ENCODE data around the gene TOR3A. TPM values are rescaled to one million over a fixed set of nuclear protein-coding genes. Genes with fewer than 3 reads are reported as not detected.

The TOR3A gene
- total RNA-seq, 1 donor from 2014 or later, result 59.5 TPM

- H3K4me3 Mint-ChIP-seq, result peak overlapping the region; percentile 98
- H3K9me3 Mint-ChIP-seq, result no peaks in the 10 kb centered on the region
- H3K27ac Mint-ChIP-seq, result peak overlapping the region; percentile 96
- H3K4me1 Mint-ChIP-seq, result peaks cover 60% of the 10 kb centered on the region
- no peaks in the 10 kb centered on the region for H3K27me3 Mint-ChIP-seq
- intact Hi-C loops (cut with micrococcal nuclease), result loop anchor here (1.0 to 5.0 kb wide), 3 partner anchors 46 to 799 kb away; partner anchors contain the start of genes RALGPS2 and TOR1AIP1
- no peak for TF ChIP-seq CTCF (IDR thresholded peaks at IDR 0.05)
- no peak for ATAC-seq (ENCODE audit: low read depth)
- POLR2A ChIA-PET, result interaction anchor here (0.7 to 4.6 kb wide), 8 partner anchors 39 to 287 kb away, joined by 3 to 23 read pairs (median 3); partner anchors contain the start of genes AXDND1 and SOAT1
- DNase-seq, result no peak
- CTCF ChIA-PET, result interaction anchor here (1.2 to 1.7 kb wide), 2 partner anchors 81 to 285 kb away, joined by 4 to 6 read pairs; no protein-coding TSS in a partner anchor
- H3K36me3 Mint-ChIP-seq (ENCODE audit: low read depth), result peaks cover 43% of the 10 kb centered on the region
These were observed 1.7 kb downstream of the TOR3A start for GRCh38 chr1:179083533-179083932.

GRCh38 chr1:179087665-179088064 lies 5.8 kb downstream of the TOR3A start:
- no peak for ATAC-seq (ENCODE audit: low read depth)
- no peak for TF ChIP-seq CTCF (IDR thresholded peaks at IDR 0.05)
- Mint-ChIP-seq H3K27ac (peak overlapping the region; percentile 46), H3K36me3 (ENCODE audit: low read depth) (peaks cover 72% of the 10 kb centered on the region), H3K27me3 (no peaks in the 10 kb centered on the region), H3K4me3 (no peak overlapping the region), H3K4me1 (peaks cover 58% of the 10 kb centered on the region), H3K9me3 (no peaks in the 10 kb centered on the region)
- no peak for DNase-seq
- ChIA-PET CTCF (interaction anchor here (1.3 kb wide), 3 partner anchors 9 to 283 kb away, joined by 3 to 4 read pairs (median 3); partner anchors contain the start of gene AXDND1), POLR2A (interaction anchor here (0.8 kb wide), 1 partner anchor 278 kb away, joined by 3 read pairs; the partner anchor contains the start of gene AXDND1)
- intact Hi-C loops (cut with micrococcal nuclease), result no loop called here

GRCh38 chr1:179089827-179090482 lies 8.1 kb downstream of the TOR3A start:
- intact Hi-C loops (cut with micrococcal nuclease), result no loop called here
- ChIA-PET CTCF (interaction anchor here (0.8 to 1.1 kb wide), 2 partner anchors 11 to 558 kb away, joined by 3 read pairs; no protein-coding TSS in a partner anchor), POLR2A (interaction anchor here (0.6 kb wide), 2 partner anchors 280 to 557 kb away, joined by 3 to 6 read pairs; no protein-coding TSS in a partner anchor)
- H3K9me3 Mint-ChIP-seq, result no peaks in the 10 kb centered on the region
- ATAC-seq (ENCODE audit: low read depth) (no peak), DNase-seq (no peak)
- no peaks in the 10 kb centered on the region for H3K27me3 Mint-ChIP-seq
- H3K27ac Mint-ChIP-seq, result peak overlapping the region; percentile 77
- TF ChIP-seq CTCF (IDR thresholded peaks at IDR 0.05), result no peak
- peaks cover 84% of the 10 kb centered on the region for H3K36me3 Mint-ChIP-seq (ENCODE audit: low read depth)
- no peak overlapping the region for H3K4me3 Mint-ChIP-seq
- H3K4me1 Mint-ChIP-seq, result peaks cover 39% of the 10 kb centered on the region

- Mint-ChIP-seq H3K4me3 (no peak overlapping the region), H3K4me1 (peaks cover 37% of the 10 kb centered on the region), H3K9me3 (no peaks in the 10 kb centered on the region), H3K27ac (peak overlapping the region; percentile 41), H3K27me3 (no peaks in the 10 kb centered on the region), H3K36me3 (ENCODE audit: low read depth) (peaks cover 83% of the 10 kb centered on the region)
- DNase-seq (no peak), ATAC-seq (ENCODE audit: low read depth) (no peak)
- ChIA-PET POLR2A (interaction anchor here (0.6 kb wide), 1 partner anchor 557 kb away, joined by 6 read pairs; no protein-coding TSS in a partner anchor), CTCF (interaction anchor here (0.8 to 1.1 kb wide), 2 partner anchors 12 to 558 kb away, joined by 3 read pairs; no protein-coding TSS in a partner anchor)
- no peak for TF ChIP-seq CTCF (IDR thresholded peaks at IDR 0.05)
- intact Hi-C loops (cut with micrococcal nuclease), result no loop called here
These were observed 8.7 kb downstream of the TOR3A start for GRCh38 chr1:179090522-179090921.

GRCh38 chr1:179090923-179091322 lies 9.1 kb downstream of the TOR3A start:
- TF ChIP-seq CTCF (IDR thresholded peaks at IDR 0.05), result no peak
- ChIA-PET POLR2A (interaction anchor here (0.6 kb wide), 1 partner anchor 558 kb away, joined by 6 read pairs; no protein-coding TSS in a partner anchor), CTCF (interaction anchor here (0.8 to 1.1 kb wide), 2 partner anchors 12 to 559 kb away, joined by 3 read pairs; no protein-coding TSS in a partner anchor)
- no peak for ATAC-seq (ENCODE audit: low read depth)
- no peaks in the 10 kb centered on the region for H3K27me3 Mint-ChIP-seq
- peaks cover 35% of the 10 kb centered on the region for H3K4me1 Mint-ChIP-seq
- peaks cover 84% of the 10 kb centered on the region for H3K36me3 Mint-ChIP-seq (ENCODE audit: low read depth)
- H3K27ac Mint-ChIP-seq, result peak overlapping the region; percentile 65
- H3K9me3 Mint-ChIP-seq, result no peaks in the 10 kb centered on the region
- H3K4me3 Mint-ChIP-seq, result no peak overlapping the region
- intact Hi-C loops (cut with micrococcal nuclease), result no loop called here
- no peak for DNase-seq
